ENCODE data around the gene TMEM184A.

DNA sequence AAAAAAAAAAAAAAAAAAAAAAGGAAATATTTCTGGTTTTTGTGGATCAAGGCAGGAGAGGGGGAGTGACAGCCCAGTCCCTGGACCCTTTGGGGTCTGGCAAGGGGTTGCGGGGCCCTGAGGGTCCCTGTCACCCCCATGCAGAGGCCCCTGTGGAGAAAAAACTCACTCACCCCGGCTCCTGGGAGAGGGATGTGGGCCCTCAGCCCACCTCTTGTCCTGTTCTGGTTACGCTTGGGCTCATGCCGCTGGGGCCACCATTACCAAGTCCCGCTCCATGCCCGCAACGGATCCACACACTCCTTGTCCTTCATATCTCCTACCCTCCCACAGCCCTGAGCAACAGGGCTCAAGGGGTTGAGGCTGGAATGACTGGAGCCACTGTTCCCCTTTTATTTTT lies 1.0 kb upstream of the TMEM184A start:
- TF ChIP-seq, protein P1, sequence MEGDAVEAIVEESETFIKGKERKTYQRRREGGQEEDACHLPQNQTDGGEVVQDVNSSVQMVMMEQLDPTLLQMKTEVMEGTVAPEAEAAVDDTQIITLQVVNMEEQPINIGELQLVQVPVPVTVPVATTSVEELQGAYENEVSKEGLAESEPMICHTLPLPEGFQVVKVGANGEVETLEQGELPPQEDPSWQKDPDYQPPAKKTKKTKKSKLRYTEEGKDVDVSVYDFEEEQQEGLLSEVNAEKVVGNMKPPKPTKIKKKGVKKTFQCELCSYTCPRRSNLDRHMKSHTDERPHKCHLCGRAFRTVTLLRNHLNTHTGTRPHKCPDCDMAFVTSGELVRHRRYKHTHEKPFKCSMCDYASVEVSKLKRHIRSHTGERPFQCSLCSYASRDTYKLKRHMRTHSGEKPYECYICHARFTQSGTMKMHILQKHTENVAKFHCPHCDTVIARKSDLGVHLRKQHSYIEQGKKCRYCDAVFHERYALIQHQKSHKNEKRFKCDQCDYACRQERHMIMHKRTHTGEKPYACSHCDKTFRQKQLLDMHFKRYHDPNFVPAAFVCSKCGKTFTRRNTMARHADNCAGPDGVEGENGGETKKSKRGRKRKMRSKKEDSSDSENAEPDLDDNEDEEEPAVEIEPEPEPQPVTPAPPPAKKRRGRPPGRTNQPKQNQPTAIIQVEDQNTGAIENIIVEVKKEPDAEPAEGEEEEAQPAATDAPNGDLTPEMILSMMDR (conservative IDR thresholded peaks at IDR 0.05), result no peak
- no peak for TF ChIP-seq EZH2 (IDR thresholded peaks at IDR 0.05; ENCODE audit: low read depth)

Measured in PC-9 (cell line).